ENCODE data around the gene STAC3. TPM values are rescaled to one million over a fixed set of nuclear protein-coding genes. Genes with fewer than 3 reads are reported as not detected.
A peak's percentile ranks its signal among the peaks of the same experiment; 100 is the strongest.

STAC3 gene
- total and polyA plus RNA-seq, 2 of the 13 experiments (the other 11 are each of a cell fraction or from before 2014, with no cell fraction given): 0.18 to 0.22 TPM

- H3K9me3 ChIP-seq (ENCODE audit: low read length): no peaks in the 10 kb centered on the region
- DNase-seq (ENCODE audit: low spot score): no peak
- in situ Hi-C loops (cut with HindIII; ENCODE audit: extremely low pct_ligation_motif_present, low pct_unique_long_range_greater_than_20kb) (no loop called here), intact Hi-C loops (cut with micrococcal nuclease; ENCODE audit: unreplicated experiment) (loop anchor here (2.0 kb wide), 1 partner anchor 14 kb away; no protein-coding TSS in a partner anchor)
- no peak for FAIRE-seq
- H3K27ac ChIP-seq (ENCODE audit: extremely low read length, insufficient read depth, low read length): no peak overlapping the region
- no peak for ATAC-seq
- no peaks in the 10 kb centered on the region for H3K36me3 ChIP-seq (replicated peaks in 1 of 2; ENCODE audit: control insufficient read depth in 1 of 2, insufficient read depth in 2 of 2, low read length in 2 of 2)
- peaks cover 10 to 69% of the 10 kb centered on the region in 2 experiments; a peak in 4 of 5 replicates for H3K27me3 ChIP-seq (ENCODE audit: control insufficient read depth in 1 of 2, insufficient read depth in 2 of 2, low read length in 2 of 2)
- peak overlapping the region in 1 of 3 experiments; percentile 23; a peak in 1 of 6 replicates for H3K4me3 ChIP-seq (replicated peaks in 1 of 3; ENCODE audit: insufficient read depth in 1 of 3, low read depth in 2 of 3, low read length in 3 of 3)
- no peak overlapping the region for H2AFZ ChIP-seq (ENCODE audit: low read length)
- H3K4me1 ChIP-seq (ENCODE audit: insufficient read depth, low read length): peaks cover 64% of the 10 kb centered on the region
- H3K9ac ChIP-seq (ENCODE audit: insufficient read depth, low read depth, low read length): no peak overlapping the region
- peaks cover 7% of the 10 kb centered on the region for H3K79me2 ChIP-seq (ENCODE audit: insufficient read depth, low read length)
- CTCF ChIA-PET (ENCODE audit: low intra/inter-chr PET ratio, low total read pairs): interaction anchor here (0.8 to 8.7 kb wide), 4 partner anchors 9 to 19 kb away, joined by 3 to 87 read pairs (median 7); partner anchors contain the start of gene NXPH4
- H3K4me2 ChIP-seq (ENCODE audit: low read depth, low read length): no peak overlapping the region
- TF ChIP-seq MED1 (CRISPR knock-in tag; IDR thresholded peaks at IDR 0.05) (0 out of 2 replicates have a peak, but pooled peaks have one; percentile 13), CCDC6 (CRISPR knock-in tag; IDR thresholded peaks at IDR 0.05) (no peak), SPEN (CRISPR knock-in tag; IDR thresholded peaks at IDR 0.05; ENCODE audit: low read depth) (0 out of 2 replicates have a peak, but pooled peaks have one; percentile 23), MEIS1 (CRISPR knock-in tag; IDR thresholded peaks at IDR 0.05; ENCODE audit: borderline replicate concordance) (no peak), ZNF629 (CRISPR knock-in tag; conservative IDR thresholded peaks at IDR 0.05) (peak; percentile 39; the same call in 1 of the 2 replicates), ISL2 (CRISPR knock-in tag; IDR thresholded peaks at IDR 0.05) (0 out of 2 replicates have a peak, but pooled peaks have one; percentile 19)
- TF ChIP-seq, protein P1, sequence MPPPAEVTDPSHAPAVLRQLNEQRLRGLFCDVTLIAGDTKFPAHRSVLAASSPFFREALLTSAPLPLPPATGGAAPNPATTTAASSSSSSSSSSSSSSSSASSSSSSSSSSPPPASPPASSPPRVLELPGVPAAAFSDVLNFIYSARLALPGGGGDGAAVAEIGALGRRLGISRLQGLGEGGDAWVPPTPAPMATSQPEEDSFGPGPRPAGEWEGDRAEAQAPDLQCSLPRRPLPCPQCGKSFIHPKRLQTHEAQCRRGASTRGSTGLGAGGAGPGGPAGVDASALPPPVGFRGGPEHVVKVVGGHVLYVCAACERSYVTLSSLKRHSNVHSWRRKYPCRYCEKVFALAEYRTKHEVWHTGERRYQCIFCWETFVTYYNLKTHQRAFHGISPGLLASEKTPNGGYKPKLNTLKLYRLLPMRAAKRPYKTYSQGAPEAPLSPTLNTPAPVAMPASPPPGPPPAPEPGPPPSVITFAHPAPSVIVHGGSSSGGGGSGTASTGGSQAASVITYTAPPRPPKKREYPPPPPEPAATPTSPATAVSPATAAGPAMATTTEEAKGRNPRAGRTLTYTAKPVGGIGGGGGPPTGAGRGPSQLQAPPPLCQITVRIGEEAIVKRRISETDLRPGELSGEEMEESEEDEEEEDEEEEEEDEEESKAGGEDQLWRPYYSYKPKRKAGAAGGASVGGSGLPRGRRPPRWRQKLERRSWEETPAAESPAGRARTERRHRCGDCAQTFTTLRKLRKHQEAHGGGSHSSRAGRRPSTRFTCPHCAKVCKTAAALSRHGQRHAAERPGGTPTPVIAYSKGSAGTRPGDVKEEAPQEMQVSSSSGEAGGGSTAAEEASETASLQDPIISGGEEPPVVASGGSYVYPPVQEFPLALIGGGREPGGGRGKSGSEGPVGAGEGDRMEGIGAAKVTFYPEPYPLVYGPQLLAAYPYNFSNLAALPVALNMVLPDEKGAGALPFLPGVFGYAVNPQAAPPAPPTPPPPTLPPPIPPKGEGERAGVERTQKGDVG (CRISPR knock-in tag; IDR thresholded peaks at IDR 0.05; ENCODE audit: borderline replicate concordance): 0 out of 2 replicates have a peak, but pooled peaks have one; percentile 53
- BruUV-seq (replicated peaks): no TSS peak
- WGBS (ENCODE audit: low lambda C conversion rate): 71% methylated on average over 18 of the region's 30 CpGs
- POLR2A ChIA-PET: interaction anchor here (0.6 to 1.4 kb wide), 4 partner anchors 11 to 74 kb away, joined by 3 to 6 read pairs (median 4); no protein-coding TSS in a partner anchor
- H4K20me1 ChIP-seq (ENCODE audit: insufficient read depth, low read length): no peaks in the 10 kb centered on the region
These were observed 26.6 kb downstream of the STAC3 start for GRCh38 chr12:57224278-57224972.
